Subcutaneous adipose tissue (tissue), 4 donors: ENCODE measurements around the gene MEMO1. TPM values are rescaled to one million over a fixed set of nuclear protein-coding genes. Genes with fewer than 3 reads are reported as not detected.

ENCODE experiments used
- CTCF ChIP-seq: fragments of 450-650 bp; IDR thresholded peaks from one replicate; pipeline ENCODE4 v1.5.1; 2016; ENCODE audit warnings: low read depth, mild to moderate bottlenecking, control low read depth, antibody characterized with exemption, moderate library complexity
- total RNA-seq, 4 donors: library from RNA; depleted of rRNA; stranded (reverse); fragments of >200 nt; gene quantifications; one replicate each; pipeline ENCODE4 v1.1.0, GENCODE V29; 2016

The MEMO1 gene
- total RNA-seq, 4 donors from 2014 or later, result 14.7 to 32.8 (median 25.4) TPM

- TF ChIP-seq CTCF, result no peak
Measured at GRCh38 chr2:31943636-31944225, 67.1 kb downstream of the MEMO1 start.

- TF ChIP-seq CTCF, result no peak
Measured at GRCh38 chr2:31940920-31941319, 69.9 kb downstream of the MEMO1 start.

GRCh38 chr2:31937741-31938140 is 73.1 kb downstream of the MEMO1 start:
- no peak for TF ChIP-seq CTCF

- TF ChIP-seq CTCF, result no peak
Measured at GRCh38 chr2:31935370-31935769, 75.4 kb downstream of the MEMO1 start.

GRCh38 chr2:31933066-31933465 is 77.7 kb downstream of the MEMO1 start:
- TF ChIP-seq CTCF, result no peak

- no peak for TF ChIP-seq CTCF
Measured at GRCh38 chr2:31932589-31932988, 78.2 kb downstream of the MEMO1 start.

GRCh38 chr2:31931916-31932315 is 78.9 kb downstream of the MEMO1 start:
- TF ChIP-seq CTCF, result no peak
